GM18498 (cell line): Measurements from ENCODE around the gene ANXA6.
A peak's percentile ranks its signal among the peaks of the same experiment; 100 is the strongest.
"Not testable (repeated sequence)": the region's sequence is repeated elsewhere in the genome, so short reads cannot be mapped to it uniquely, and the experiment has no call there.

Source experiments
- ATAC-seq: cut with Tn5 transposase; IDR thresholded peaks from one replicate; pipeline ENCODE4 v1.9.1; 2021; ENCODE audit warnings: mild to moderate bottlenecking, moderate library complexity; ENCODE audit not compliant: unreplicated experiment

The ANXA6 gene

GRCh38 chr5:151181818-151182523 lies 24.4 kb upstream of the ANXA6 start:
- ATAC-seq, result no peak

- ATAC-seq, result no peak
Measured at GRCh38 chr5:151180291-151180690, 22.7 kb upstream of the ANXA6 start.

DNA sequence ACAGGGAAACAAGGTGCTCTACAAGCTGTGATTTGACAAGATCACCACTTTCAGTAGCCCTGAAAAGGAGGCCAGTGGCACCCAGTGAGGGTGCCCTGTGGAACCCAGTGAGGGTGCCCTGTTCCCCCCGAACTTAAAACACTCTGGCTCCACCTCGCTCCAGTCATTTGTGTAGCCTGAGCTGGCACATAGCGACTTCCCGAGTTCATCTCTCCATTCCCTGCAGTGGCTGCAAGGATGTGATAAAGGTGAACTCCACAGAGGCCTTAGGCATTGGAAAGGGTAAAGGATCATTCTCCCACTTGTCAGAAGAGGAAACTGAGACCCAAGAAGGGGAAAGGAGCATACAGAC lies 21.9 kb upstream of the ANXA6 start:
- ATAC-seq, result no peak

DNA sequence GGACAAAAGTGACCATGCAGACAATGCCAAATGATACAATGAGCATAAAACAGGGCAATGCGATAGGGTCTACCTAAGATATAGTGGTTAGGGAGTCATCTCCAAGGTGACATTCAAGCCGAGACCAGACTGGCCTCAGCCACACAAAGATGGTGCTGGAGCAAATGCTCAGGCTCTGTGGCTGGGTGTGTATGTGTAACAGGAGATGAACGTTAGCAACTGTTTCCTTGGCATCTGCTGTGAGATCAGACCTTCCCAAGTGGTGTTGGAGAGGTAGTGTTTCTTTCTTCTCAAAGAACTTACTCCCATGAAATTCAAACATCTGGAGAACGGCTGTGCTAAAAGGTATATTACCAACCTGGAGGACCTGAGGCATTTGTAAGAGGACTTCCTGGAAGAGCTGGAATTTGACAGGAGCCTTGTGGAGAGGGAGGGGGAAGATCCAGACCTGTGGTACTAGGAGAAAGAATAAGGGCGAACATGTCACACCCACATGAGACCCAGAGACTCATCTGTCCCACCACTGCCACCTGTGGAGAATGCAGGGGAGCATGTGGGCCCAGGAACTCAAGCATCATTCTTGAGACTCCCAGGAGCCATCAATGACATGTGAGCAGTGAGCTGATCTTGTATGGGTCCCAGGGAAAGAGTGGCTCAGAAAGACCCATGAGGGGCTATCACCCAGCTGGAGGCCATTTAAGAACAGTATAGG lies 21.4 kb upstream of the ANXA6 start:
- ATAC-seq, result no peak

GRCh38 chr5:151178372-151178771 lies 20.8 kb upstream of the ANXA6 start:
- no peak for ATAC-seq

DNA sequence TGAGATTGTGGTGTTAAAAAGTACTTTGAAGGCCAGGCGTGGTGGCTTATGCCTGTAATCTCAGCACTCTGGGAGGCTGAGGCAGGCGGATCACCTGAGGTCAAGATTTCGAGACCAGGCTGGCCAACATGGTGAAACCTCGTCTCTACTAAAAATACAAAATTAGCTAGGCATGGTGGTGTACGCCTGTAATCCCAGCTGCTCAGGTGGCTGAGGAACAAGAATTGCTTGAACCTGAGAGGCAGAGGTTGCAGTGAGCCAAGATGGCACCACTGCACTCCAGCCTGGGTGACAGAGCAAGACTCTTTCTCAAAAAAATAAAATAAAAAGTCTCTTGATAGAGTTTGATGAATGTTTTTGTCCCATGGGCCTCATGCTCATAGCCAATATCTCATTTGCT lies 18.7 kb upstream of the ANXA6 start:
- ATAC-seq, result not testable (repeated sequence)

GRCh38 chr5:151174612-151175101 lies 17.1 kb upstream of the ANXA6 start:
- no peak for ATAC-seq

DNA sequence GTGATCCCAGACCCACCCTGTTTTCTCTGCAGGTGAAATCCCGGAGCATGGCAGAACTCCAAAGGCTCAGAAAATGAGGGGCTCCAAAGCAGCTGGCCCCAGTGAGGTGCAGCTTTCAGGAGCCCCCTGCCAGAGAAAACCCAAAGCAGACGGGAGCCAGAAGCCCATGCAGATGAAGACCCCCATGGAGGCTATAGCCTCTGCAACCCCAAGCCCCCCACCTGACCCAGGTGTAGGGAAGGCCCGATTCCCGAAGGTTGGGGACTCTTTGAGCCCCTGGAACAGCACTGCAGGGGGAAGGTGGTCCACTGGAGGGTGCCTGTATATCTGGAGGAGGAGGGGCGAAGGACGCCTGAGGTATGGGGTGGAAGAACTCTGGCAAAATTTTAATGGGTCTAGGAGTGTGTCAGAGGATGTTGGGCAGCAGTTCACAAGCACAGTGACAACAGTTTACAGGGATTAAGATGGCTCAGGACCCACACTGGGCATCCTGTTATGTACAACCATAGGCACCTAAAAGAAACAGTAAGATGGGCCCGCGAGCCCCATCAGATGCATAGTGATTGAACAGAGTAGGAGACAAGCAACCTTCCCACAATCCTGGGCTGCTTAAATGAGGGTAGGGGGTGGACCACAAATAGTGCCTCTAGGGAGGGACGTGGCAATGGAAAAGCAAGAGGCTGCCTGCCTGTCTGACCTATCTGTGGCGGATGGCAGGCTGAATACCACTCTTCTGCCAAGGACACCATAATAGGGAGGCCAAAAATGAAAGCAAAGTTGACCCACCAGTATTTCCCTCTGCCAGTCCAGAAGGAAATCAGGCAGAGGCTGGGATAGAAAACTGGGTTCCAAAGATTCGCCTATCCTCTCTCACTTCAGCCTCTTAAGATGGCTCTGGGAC lies 16.4 kb upstream of the ANXA6 start:
- ATAC-seq, result no peak

- no peak for ATAC-seq
Measured at GRCh38 chr5:151171529-151171928, 13.9 kb upstream of the ANXA6 start.

- no peak for ATAC-seq
Measured at GRCh38 chr5:151168602-151169344, 11.2 kb upstream of the ANXA6 start.

GRCh38 chr5:151167022-151167421 lies 9.4 kb upstream of the ANXA6 start:
- ATAC-seq, result no peak

- peak; percentile 90 for ATAC-seq
Measured at GRCh38 chr5:151164687-151165392, 7.3 kb upstream of the ANXA6 start.

DNA sequence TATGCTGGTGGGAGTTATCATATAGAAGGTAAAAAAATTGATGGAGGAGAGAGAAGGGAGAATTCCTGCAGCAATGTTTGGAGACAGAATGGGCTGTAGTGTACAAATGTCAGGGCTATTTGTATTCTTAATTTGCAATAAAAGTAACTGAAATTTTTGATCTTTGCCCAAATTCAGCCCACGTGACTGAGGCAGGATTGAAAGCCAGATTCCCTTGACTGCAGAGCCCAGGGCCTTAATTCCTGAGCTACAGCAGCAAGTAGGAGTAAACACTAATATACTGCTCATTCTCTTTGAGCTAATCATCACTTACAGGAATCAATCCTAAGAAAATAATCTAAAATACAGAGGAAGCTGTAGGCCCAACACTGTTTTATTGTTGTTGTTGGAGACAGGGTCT lies 5.2 kb upstream of the ANXA6 start:
- ATAC-seq, result no peak

GRCh38 chr5:151159649-151160373 lies 2.2 kb upstream of the ANXA6 start:
- no peak for ATAC-seq

DNA sequence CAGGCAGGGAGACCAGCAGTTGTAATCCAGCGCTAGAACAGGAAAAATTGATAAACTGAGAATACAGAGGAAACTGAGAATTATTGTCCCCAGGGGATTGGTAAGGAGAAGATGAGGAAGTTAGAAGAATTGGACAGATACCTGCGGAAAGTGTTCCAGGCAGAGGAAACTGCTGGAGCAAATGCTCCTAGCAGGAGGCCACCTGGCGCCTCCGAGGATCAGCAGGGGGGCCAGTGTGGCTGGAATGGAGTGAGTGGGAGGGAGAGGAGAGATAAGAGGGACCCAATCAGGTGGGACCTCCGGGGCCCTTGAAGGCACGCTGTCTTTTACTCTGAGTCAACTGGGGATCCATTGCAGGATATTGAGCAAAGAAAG lies 695 bp upstream of the ANXA6 start:
- no peak for ATAC-seq

DNA sequence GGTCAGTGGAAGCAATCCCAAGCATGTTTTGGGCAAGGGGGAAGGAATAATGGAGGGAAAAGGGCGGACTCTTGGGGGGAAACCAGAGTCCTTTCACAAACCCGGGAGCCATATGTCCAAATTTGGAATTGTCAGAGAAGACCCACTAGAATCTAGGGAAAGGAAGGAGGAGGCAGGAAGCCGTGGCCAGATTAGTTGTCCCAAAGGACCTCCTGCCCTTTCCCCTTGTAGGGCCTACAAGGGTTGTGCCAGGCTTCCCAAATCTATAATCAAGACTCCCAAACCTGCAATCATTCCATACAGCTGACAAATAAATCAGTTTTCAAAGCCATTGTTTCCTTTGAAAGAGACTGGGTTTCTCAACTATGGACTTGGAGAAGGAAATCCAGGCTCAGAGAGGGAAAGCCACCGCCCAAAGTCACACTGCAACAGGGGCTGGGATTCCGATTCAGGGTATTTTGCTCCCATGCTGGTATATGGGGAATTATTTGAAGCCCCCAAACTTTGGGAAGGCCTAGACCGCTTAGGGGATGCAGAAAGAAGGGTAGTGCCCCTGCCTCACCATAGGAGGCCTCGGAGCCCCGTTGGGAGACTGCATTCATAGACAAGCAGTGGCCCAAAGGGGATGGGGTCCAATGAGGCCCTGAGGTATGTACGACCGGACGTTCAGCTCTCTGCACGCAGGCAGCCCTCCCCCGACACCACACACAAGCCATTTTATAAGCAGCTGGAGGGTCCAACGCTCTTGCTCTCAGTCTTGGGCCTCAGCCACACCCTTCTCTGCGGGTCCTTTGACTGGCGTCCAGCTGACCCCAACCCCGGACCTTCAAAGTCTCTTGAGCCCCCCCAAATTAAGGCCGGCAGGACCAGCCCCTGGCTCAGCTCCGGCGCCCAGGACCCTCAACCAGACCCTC lies 815 bp downstream of the ANXA6 start:
- ATAC-seq, result no peak

- ATAC-seq, result peak; percentile 37
Measured at GRCh38 chr5:151155775-151156506, 1.6 kb downstream of the ANXA6 start.
